OCI-LY7 (cell line): ENCODE measurements around the gene PWWP2A.

Source experiments
- CTCF ChIP-seq: fragments of 200-600 bp; sonication (generic); conservative IDR thresholded peaks from 2 replicates; pipeline ENCODE4 v1.5.1; 2014; ENCODE audit warnings: mild to moderate bottlenecking, antibody characterized with exemption, low read length, moderate library complexity, mixed read lengths
- EZH2phosphoT487 ChIP-seq: fragments of 200-600 bp; sonication (generic); IDR thresholded peaks from 2 replicates; pipeline ENCODE4 v1.6.1; 2018; ENCODE audit warnings: low read depth, borderline replicate concordance, mild to moderate bottlenecking, mixed run types, antibody characterized with exemption, low read length, moderate library complexity, mixed read lengths

- TF ChIP-seq CTCF (no peak), EZH2phosphoT487 (no peak)
These were observed 35.7 kb downstream of the PWWP2A start for GRCh38 chr5:160083501-160083900.
